HL-60 (cell line): ENCODE results near the gene ANKS1B.

ENCODE experiments used
- DNase-seq, 2 experiments: peaks; one replicate each; pipeline ENCODE4 v3.0.0-alpha.2; 2010 to 2020; ENCODE audit warnings: low read depth in 1 of 2, low spot score in 1 of 2
- H3K27ac ChIP-seq: fragments of 250-450 bp; sonication (Bioruptor Pico); replicated peaks from 2 replicates; pipeline ENCODE4 v1.5.1; 2020; ENCODE audit warnings: mild to moderate bottlenecking, moderate library complexity
- H3K27me3 ChIP-seq: fragments of 250-450 bp; sonication (Bioruptor Pico); 2 replicates; pipeline ENCODE4 v1.5.1; 2021; ENCODE audit warnings: mild to moderate bottlenecking, moderate library complexity; ENCODE audit not compliant: insufficient read depth, poor library complexity, severe bottlenecking
- H3K4me3 ChIP-seq: replicated peaks from 2 replicates; pipeline ENCODE4 v1.5.1; 2011; ENCODE audit warnings: mild to moderate bottlenecking, control low read depth, low read length; ENCODE audit not compliant: insufficient read depth
- CTCF ChIP-seq: IDR thresholded peaks from one replicate; pipeline ENCODE4 v1.5.1; 2011; ENCODE audit warnings: low read length, control low read depth, inconsistent platforms; ENCODE audit not compliant: insufficient read depth
- GABPA ChIP-seq: IDR thresholded peaks from 2 replicates; pipeline ENCODE4 v1.6.1; 2012; ENCODE audit warnings: low read depth
- POLR2AphosphoS5 ChIP-seq: IDR thresholded peaks from 2 replicates; pipeline ENCODE4 v1.6.1; 2012; ENCODE audit warnings: low read depth
- REST ChIP-seq: IDR thresholded peaks from 2 replicates; pipeline ENCODE4 v1.6.1; 2012; ENCODE audit warnings: low read depth; ENCODE audit not compliant: insufficient replicate concordance
- SPI1 ChIP-seq: IDR thresholded peaks from 2 replicates; pipeline ENCODE4 v1.6.1; 2012; ENCODE audit warnings: low read depth, mild to moderate bottlenecking, borderline replicate concordance

Gene ANKS1B

GRCh38 chr12:99367181-99367580, 617.6 kb downstream of the ANKS1B start:
- Histone ChIP-seq H3K4me3 (no peak overlapping the region), H3K27ac (no peak overlapping the region), H3K27me3 (no peaks in the 10 kb centered on the region)
- no peak for DNase-seq
- no peak for TF ChIP-seq REST
- no peak for TF ChIP-seq SPI1
- TF ChIP-seq CTCF, result no peak
- no peak for TF ChIP-seq GABPA
- TF ChIP-seq POLR2AphosphoS5, result no peak

- TF ChIP-seq CTCF, result no peak
- TF ChIP-seq GABPA, result no peak
- TF ChIP-seq POLR2AphosphoS5, result no peak
- TF ChIP-seq REST, result no peak
- no peak for TF ChIP-seq SPI1
- Histone ChIP-seq H3K27me3 (no peaks in the 10 kb centered on the region), H3K4me3 (no peak overlapping the region), H3K27ac (no peak overlapping the region)
- DNase-seq, result no peak
These were observed 632.5 kb downstream of the ANKS1B start for GRCh38 chr12:99352269-99352668.

GRCh38 chr12:99343960-99344359, 640.8 kb downstream of the ANKS1B start:
- Histone ChIP-seq H3K27ac (no peak overlapping the region), H3K27me3 (no peaks in the 10 kb centered on the region), H3K4me3 (no peak overlapping the region)
- DNase-seq, result no peak
- TF ChIP-seq GABPA (no peak), SPI1 (no peak), POLR2AphosphoS5 (no peak), REST (no peak), CTCF (no peak)
